Myocyte (in vitro differentiated cells): ENCODE measurements around the gene AKT3. TPM values are rescaled to one million over a fixed set of nuclear protein-coding genes. Genes with fewer than 3 reads are reported as not detected.
A peak's percentile ranks its signal among the peaks of the same experiment; 100 is the strongest.
"Not testable (repeated sequence)": the region's sequence is repeated elsewhere in the genome, so short reads cannot be mapped to it uniquely, and the experiment has no call there.

ENCODE experiments used
- DNase-seq: peaks from one replicate; pipeline ENCODE4 v3.0.0-alpha.2; 2012; ENCODE audit warnings: low read depth
- total RNA-seq: library from RNA; depleted of rRNA; stranded (reverse); fragments of >200 nt; gene quantifications from 2 replicates; pipeline ENCODE4 v1.2.3, GENCODE V29; 2014

AKT3 gene
- total RNA-seq, 1 donor from 2014 or later = 9.4 TPM

GRCh38 chr1:243710467-243710866 lies 139.6 kb downstream of the AKT3 start:
- no peak for DNase-seq

GRCh38 chr1:243708210-243708609 lies 141.8 kb downstream of the AKT3 start:
- peak; percentile 18 for DNase-seq

GRCh38 chr1:243706563-243706962 lies 143.5 kb downstream of the AKT3 start:
- DNase-seq = no peak

GRCh38 chr1:243705585-243705984 lies 144.5 kb downstream of the AKT3 start:
- DNase-seq = no peak

GRCh38 chr1:243701872-243702271 lies 148.2 kb downstream of the AKT3 start:
- DNase-seq = no peak

GRCh38 chr1:243693800-243694199 lies 156.2 kb downstream of the AKT3 start:
- DNase-seq = peak; percentile 7

- DNase-seq = no peak
Observed at GRCh38 chr1:243686159-243686558, 163.9 kb downstream of the AKT3 start.

GRCh38 chr1:243680860-243681259 lies 169.2 kb downstream of the AKT3 start:
- DNase-seq = no peak

- peak; percentile 15 for DNase-seq
Observed at GRCh38 chr1:243672539-243673074, 177.4 kb downstream of the AKT3 start.

- no peak for DNase-seq
Observed at GRCh38 chr1:243667591-243667990, 182.5 kb downstream of the AKT3 start.

- no peak for DNase-seq
Observed at GRCh38 chr1:243667133-243667532, 182.9 kb downstream of the AKT3 start.

- no peak for DNase-seq
Observed at GRCh38 chr1:243663651-243664050, 186.4 kb downstream of the AKT3 start.

- not testable (repeated sequence) for DNase-seq
Observed at GRCh38 chr1:243662169-243662568, 187.9 kb downstream of the AKT3 start.

- DNase-seq = no peak
Observed at GRCh38 chr1:243658594-243659105, 191.4 kb downstream of the AKT3 start.

- no peak for DNase-seq
Observed at GRCh38 chr1:243657793-243658192, 192.2 kb downstream of the AKT3 start.

- not testable (repeated sequence) for DNase-seq
Observed at GRCh38 chr1:243649530-243649929, 200.5 kb downstream of the AKT3 start.

GRCh38 chr1:243646841-243647240 lies 203.2 kb downstream of the AKT3 start:
- DNase-seq = no peak

GRCh38 chr1:243645281-243645680 lies 204.8 kb downstream of the AKT3 start:
- DNase-seq = no peak

GRCh38 chr1:243642936-243643335 lies 207.1 kb downstream of the AKT3 start:
- DNase-seq = no peak

GRCh38 chr1:243639027-243639658 lies 210.9 kb downstream of the AKT3 start:
- no peak for DNase-seq

GRCh38 chr1:243638186-243638585 lies 211.9 kb downstream of the AKT3 start:
- no peak for DNase-seq

- no peak for DNase-seq
Observed at GRCh38 chr1:243628476-243628907, 221.6 kb downstream of the AKT3 start.

GRCh38 chr1:243623841-243624240 lies 226.2 kb downstream of the AKT3 start:
- peak; percentile 68 for DNase-seq
